GM12873 (cell line): ENCODE measurements around the gene KIF13A.

Source experiments
- CTCF ChIP-seq: IDR thresholded peaks from 2 replicates; pipeline ENCODE4 v1.5.1; 2012; ENCODE audit warnings: low read depth, mild to moderate bottlenecking, moderate library complexity, low read length, control low read depth; ENCODE audit not compliant: insufficient read depth; ENCODE audit errors: missing control alignments

The KIF13A gene

GRCh38 chr6:17894191-17894590, 93.2 kb downstream of the KIF13A start:
- TF ChIP-seq CTCF = no peak

- no peak for TF ChIP-seq CTCF
These were observed 95.2 kb downstream of the KIF13A start for GRCh38 chr6:17892097-17892686.

- TF ChIP-seq CTCF = no peak
These were observed 97.1 kb downstream of the KIF13A start for GRCh38 chr6:17890309-17890708.

- no peak for TF ChIP-seq CTCF
These were observed 100.5 kb downstream of the KIF13A start for GRCh38 chr6:17886891-17887290.

- TF ChIP-seq CTCF = no peak
These were observed 101.4 kb downstream of the KIF13A start for GRCh38 chr6:17885889-17886576.

- no peak for TF ChIP-seq CTCF
These were observed 102.6 kb downstream of the KIF13A start for GRCh38 chr6:17884498-17885478.

GRCh38 chr6:17883665-17884497, 103.6 kb downstream of the KIF13A start:
- no peak for TF ChIP-seq CTCF
